Tibial artery (tissue), 4 donors: ENCODE results near the gene ZHX3.
A peak's percentile ranks its signal among the peaks of the same experiment; 100 is the strongest.

Source experiments
- DNase-seq, 2 donors: peaks; one replicate each; pipeline ENCODE4 v3.0.0-alpha.2; 2019
- H3K27ac ChIP-seq, 2 donors: fragments of 200-600 bp; sonication (generic) in 1 of 2; 1 replicate in 1 of 2; 2 replicates in 1 of 2; pipeline ENCODE4 v1.5.1; 2018 to 2019; ENCODE audit warnings: mild to moderate bottlenecking in 1 of 2
- H3K27me3 ChIP-seq, 2 donors: fragments of 200-600 bp; sonication (generic) in 1 of 2; one replicate each; pipeline versions ENCODE4 v1.5.1 to v1.6.0; 2016 to 2019
- H3K36me3 ChIP-seq, 3 donors: fragments of 200-600 bp; sonication (generic) in 2 of 3; one replicate each; pipeline ENCODE4 v1.5.1; 2016 to 2019; ENCODE audit warnings: mild to moderate bottlenecking in 2 of 3
- H3K4me1 ChIP-seq, 4 donors: fragments of 200-600 bp; sonication (generic) in 2 of 4; 1 replicate in 3 of 4; 2 replicates in 1 of 4; pipeline ENCODE4 v1.5.1; 2016 to 2019
- H3K4me3 ChIP-seq, 2 donors: fragments of 200-600 bp; sonication (generic) in 1 of 2; 1 replicate in 1 of 2; 2 replicates in 1 of 2; pipeline ENCODE4 v1.5.1; 2018 to 2019; ENCODE audit warnings: mild to moderate bottlenecking in 2 of 2
- H3K9me3 ChIP-seq, 3 donors: fragments of 200-600 bp; sonication (generic) in 1 of 3; one replicate each; pipeline ENCODE4 v1.5.1; 2016 to 2019
- CTCF ChIP-seq, 2 experiments: fragments of 200-600 bp in 1 of 2; fragments of 450-650 bp in 1 of 2; IDR thresholded peaks; one replicate each; pipeline ENCODE4 v1.5.1; 2017 to 2019; ENCODE audit warnings: antibody characterized with exemption in 2 of 2, mild to moderate bottlenecking in 1 of 2, moderate library complexity in 1 of 2
- intact Hi-C: fragments of 100-400 bp; cut with DNase I; formaldehyde crosslinking; loops from one replicate; pipeline ENCODE4 v1.15.0; 2023; ENCODE audit warnings: low total_unique reads

ZHX3 gene

GRCh38 chr20:41268917-41269652 lies 48.4 kb downstream of the ZHX3 start:
- H3K4me1 ChIP-seq, result peaks cover 0 to 41% (median 9%) of the 10 kb centered on the region in 4 donors
- no peak overlapping the region for H3K4me3 ChIP-seq
- intact Hi-C loops, result no loop called here
- peak overlapping the region in 1 of 2 donors; percentile 59 for H3K27ac ChIP-seq
- TF ChIP-seq CTCF (IDR thresholded peaks at IDR 0.05), result no peak
- DNase-seq, result no peak
- no peaks in the 10 kb centered on the region for H3K9me3 ChIP-seq
- H3K27me3 ChIP-seq, result no peaks in the 10 kb centered on the region
- peaks cover 10 to 20% (median 11%) of the 10 kb centered on the region in 3 donors for H3K36me3 ChIP-seq

- Histone ChIP-seq H3K36me3 (peaks cover 10 to 20% (median 11%) of the 10 kb centered on the region in 3 donors), H3K4me3 (no peak overlapping the region), H3K4me1 (peaks cover 0 to 42% (median 9%) of the 10 kb centered on the region in 4 donors), H3K27ac (peak overlapping the region in 1 of 2 donors; percentile 59), H3K27me3 (no peaks in the 10 kb centered on the region), H3K9me3 (no peaks in the 10 kb centered on the region)
- intact Hi-C loops, result no loop called here
- no peak for DNase-seq
- no peak for TF ChIP-seq CTCF (IDR thresholded peaks at IDR 0.05)
These were observed 49.1 kb downstream of the ZHX3 start for GRCh38 chr20:41268402-41268801.

GRCh38 chr20:41265938-41266337 lies 51.6 kb downstream of the ZHX3 start:
- H3K4me1 ChIP-seq, result peaks cover 0 to 48% (median 2%) of the 10 kb centered on the region in 4 donors
- H3K9me3 ChIP-seq, result no peaks in the 10 kb centered on the region
- H3K27me3 ChIP-seq, result no peaks in the 10 kb centered on the region
- intact Hi-C loops, result no loop called here
- peaks cover 10 to 20% (median 11%) of the 10 kb centered on the region in 3 donors for H3K36me3 ChIP-seq
- H3K27ac ChIP-seq, result no peak overlapping the region
- no peak for TF ChIP-seq CTCF (IDR thresholded peaks at IDR 0.05)
- no peak for DNase-seq
- no peak overlapping the region for H3K4me3 ChIP-seq

- intact Hi-C loops, result no loop called here
- H3K4me1 ChIP-seq, result peaks cover 0 to 46% (median 2%) of the 10 kb centered on the region in 4 donors
- H3K36me3 ChIP-seq, result peaks cover 10 to 20% (median 11%) of the 10 kb centered on the region in 3 donors
- H3K27ac ChIP-seq, result no peak overlapping the region
- no peaks in the 10 kb centered on the region for H3K27me3 ChIP-seq
- H3K4me3 ChIP-seq, result no peak overlapping the region
- DNase-seq, result no peak
- H3K9me3 ChIP-seq, result no peaks in the 10 kb centered on the region
- TF ChIP-seq CTCF (IDR thresholded peaks at IDR 0.05), result no peak
These were observed 52.7 kb downstream of the ZHX3 start for GRCh38 chr20:41264819-41265218.

GRCh38 chr20:41261790-41262717 lies 55.5 kb downstream of the ZHX3 start:
- H3K4me3 ChIP-seq, result no peak overlapping the region
- no peak for TF ChIP-seq CTCF (IDR thresholded peaks at IDR 0.05)
- peaks cover 0 to 11% (median 3%) of the 10 kb centered on the region in 3 donors for H3K36me3 ChIP-seq
- no peak overlapping the region for H3K27ac ChIP-seq
- intact Hi-C loops, result no loop called here
- peaks cover 0 to 36% (median 0%) of the 10 kb centered on the region in 4 donors for H3K4me1 ChIP-seq
- no peak for DNase-seq
- H3K27me3 ChIP-seq, result no peaks in the 10 kb centered on the region
- no peaks in the 10 kb centered on the region for H3K9me3 ChIP-seq
